Cardiac muscle cell (in vitro differentiated cells and primary cell): ENCODE measurements around the gene CFAP77. TPM values are rescaled to one million over a fixed set of nuclear protein-coding genes. Genes with fewer than 3 reads are reported as not detected.

Experiments used
- DNase-seq, 2 donors: peaks; one replicate each; pipeline versions ENCODE4 v3.0.0 to v3.0.0-alpha.2; 2010 to 2017; ENCODE audit warnings: low read depth in 1 of 2, low spot score in 1 of 2
- H3K27ac ChIP-seq: fragments of 200-600 bp; sonication (generic); 2 replicates; pipeline ENCODE4 v1.5.1; 2016
- H3K27me3 ChIP-seq: fragments of 200-600 bp; sonication (generic); 2 replicates; pipeline ENCODE4 v1.6.0; 2016; ENCODE audit warnings: control low read depth
- H3K36me3 ChIP-seq: fragments of 200-600 bp; sonication (generic); 2 replicates; pipeline ENCODE4 v1.5.1; 2016; ENCODE audit warnings: control low read depth
- H3K4me1 ChIP-seq: fragments of 200-600 bp; sonication (generic); 2 replicates; pipeline ENCODE4 v1.8.1; 2017; ENCODE audit warnings: low read depth, mild to moderate bottlenecking, mixed run types
- H3K4me3 ChIP-seq: fragments of 200-600 bp; sonication (generic); 2 replicates; pipeline ENCODE4 v1.5.1; 2016; ENCODE audit warnings: mild to moderate bottlenecking
- H3K9me3 ChIP-seq: fragments of 200-600 bp; sonication (generic); 2 replicates; pipeline ENCODE4 v1.5.1; 2017; ENCODE audit warnings: low read depth, mild to moderate bottlenecking, control low read depth
- CTCF ChIP-seq: IDR thresholded peaks from 2 replicates; pipeline ENCODE4 v1.5.1; 2012; ENCODE audit warnings: low read depth, mild to moderate bottlenecking, low read length
- polyA plus RNA-seq: library from polyadenylated mRNA; unstranded; fragments of >200 nt; fragmentation: Nextera tagmentation; extraction: Ambion mirVana; gene quantifications from 2 replicates; pipeline ENCODE4 v1.2.1, GENCODE V29; 2016
- total RNA-seq: library from RNA; depleted of rRNA; stranded (reverse); fragments of >200 nt; gene quantifications from 2 replicates; pipeline ENCODE4 v1.2.3, GENCODE V29; 2016

CFAP77 gene
- total and polyA plus RNA-seq, 2 experiments from 2014 or later = 0.46 to 1.5 TPM

DNA sequence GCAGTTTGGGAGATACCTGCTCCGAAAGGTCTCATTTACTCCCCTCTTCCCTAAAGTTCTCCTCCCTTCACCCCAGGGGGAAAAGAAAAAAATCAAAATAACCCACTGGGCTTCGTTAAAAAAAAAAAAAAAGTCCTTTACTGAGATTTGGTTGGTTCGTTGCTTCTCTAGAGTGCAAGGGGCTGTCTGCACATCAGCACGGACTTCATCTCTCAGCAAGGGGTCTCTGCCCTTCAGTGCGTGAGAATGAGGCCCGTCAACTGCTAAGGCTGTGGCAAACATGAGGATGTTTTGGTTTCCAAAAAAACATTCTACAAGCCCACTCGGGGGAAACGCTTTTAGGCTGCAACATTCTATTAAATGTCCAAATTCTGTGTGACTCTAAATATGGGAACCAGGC, 182.4 kb downstream of the CFAP77 start:
- Histone ChIP-seq H3K27me3 (peaks cover 76% of the 10 kb centered on the region), H3K36me3 (peaks cover 5% of the 10 kb centered on the region), H3K4me3 (no peak overlapping the region), H3K4me1 (peaks cover 3% of the 10 kb centered on the region), H3K9me3 (no peaks in the 10 kb centered on the region), H3K27ac (no peak overlapping the region)
- no peak for TF ChIP-seq CTCF
- no peak for DNase-seq

DNA sequence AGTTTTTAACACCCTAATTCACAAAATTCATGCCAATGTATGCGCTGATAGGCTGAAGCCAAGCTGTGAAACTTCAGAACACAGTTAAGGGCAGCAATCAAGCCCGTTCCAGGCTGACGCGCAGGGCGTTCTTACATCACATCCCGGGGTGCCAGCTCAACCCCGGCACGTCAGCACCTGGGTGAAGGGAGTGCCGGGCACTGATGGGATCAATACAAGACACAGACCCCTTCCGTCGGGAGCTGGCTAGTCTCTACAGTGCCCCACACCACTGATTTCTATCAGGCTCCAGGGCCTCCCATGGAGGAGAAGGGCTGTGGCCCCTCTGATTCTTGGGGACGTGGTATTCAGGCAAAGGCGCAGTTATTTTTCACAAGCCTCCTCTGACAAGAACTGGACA, 184.4 kb downstream of the CFAP77 start:
- H3K9me3 ChIP-seq = no peaks in the 10 kb centered on the region
- H3K27ac ChIP-seq = no peak overlapping the region
- no peak overlapping the region for H3K4me3 ChIP-seq
- peaks cover 57% of the 10 kb centered on the region for H3K27me3 ChIP-seq
- peaks cover 5% of the 10 kb centered on the region for H3K36me3 ChIP-seq
- peaks cover 3% of the 10 kb centered on the region for H3K4me1 ChIP-seq
- no peak for TF ChIP-seq CTCF
- DNase-seq = no peak

- DNase-seq = no peak
- no peak for TF ChIP-seq CTCF
- Histone ChIP-seq H3K4me1 (peaks cover 3% of the 10 kb centered on the region), H3K27me3 (peaks cover 48% of the 10 kb centered on the region), H3K36me3 (peaks cover 5% of the 10 kb centered on the region), H3K9me3 (no peaks in the 10 kb centered on the region), H3K4me3 (no peak overlapping the region), H3K27ac (no peak overlapping the region)
Observed at GRCh38 chr9:132595319-132595718, 185.3 kb downstream of the CFAP77 start.

DNA sequence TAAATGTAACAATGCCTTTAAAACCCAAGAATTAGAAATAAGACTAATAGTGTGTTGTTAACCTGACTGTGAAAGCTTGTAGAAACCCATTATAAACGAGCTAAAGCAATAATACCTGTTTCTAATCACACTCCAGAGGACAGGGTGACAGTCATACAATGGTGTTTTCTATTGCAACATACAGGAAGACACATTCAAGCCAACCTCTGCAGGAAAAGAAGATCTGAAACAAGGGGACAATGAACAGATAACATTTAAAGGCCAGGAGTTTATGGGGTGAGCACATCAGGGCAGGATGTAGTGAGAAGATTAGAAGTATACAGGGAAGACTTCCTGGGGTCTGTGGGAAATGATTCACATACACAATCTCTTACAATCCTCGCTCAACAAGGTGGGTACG, 186.2 kb downstream of the CFAP77 start:
- H3K27ac ChIP-seq = no peak overlapping the region
- H3K4me3 ChIP-seq = no peak overlapping the region
- peaks cover 39% of the 10 kb centered on the region for H3K27me3 ChIP-seq
- peaks cover 5% of the 10 kb centered on the region for H3K36me3 ChIP-seq
- DNase-seq = no peak
- TF ChIP-seq CTCF = no peak
- peaks cover 3% of the 10 kb centered on the region for H3K4me1 ChIP-seq
- H3K9me3 ChIP-seq = no peaks in the 10 kb centered on the region

DNA sequence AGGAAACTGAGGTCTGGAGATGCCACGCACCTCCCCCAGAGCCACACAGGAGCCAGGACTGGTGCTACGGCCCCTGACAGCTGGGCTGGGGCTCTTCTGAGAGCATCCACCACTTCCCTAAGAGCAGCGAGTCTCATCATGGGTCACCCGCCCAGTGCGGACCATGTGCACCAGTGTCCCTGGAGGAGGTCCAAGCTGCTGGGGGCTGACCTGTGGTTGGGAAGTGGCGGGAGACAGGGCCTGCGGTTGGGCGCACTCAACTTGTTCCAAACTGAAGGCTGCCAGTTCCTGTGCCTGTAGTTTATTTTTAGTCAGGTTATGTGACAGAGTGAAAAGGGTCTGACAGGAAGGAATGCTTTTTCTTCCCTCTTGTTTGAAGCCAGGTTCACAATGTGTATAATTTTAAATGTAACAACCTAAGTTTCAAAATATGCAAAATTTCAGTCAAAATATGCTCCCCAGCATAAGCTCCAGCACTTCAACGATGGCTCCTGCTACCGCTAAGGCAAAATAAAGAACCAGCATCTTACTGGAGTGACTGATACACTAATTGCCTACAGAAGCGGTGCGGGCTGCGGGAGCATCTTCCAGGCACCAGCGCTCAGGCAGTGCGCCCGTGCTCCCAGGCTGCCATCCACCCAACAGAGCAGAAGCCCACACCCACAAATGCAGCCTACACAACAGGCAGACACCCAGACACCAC, 187.2 kb downstream of the CFAP77 start:
- no peak for TF ChIP-seq CTCF
- Histone ChIP-seq H3K4me3 (no peak overlapping the region), H3K27ac (no peak overlapping the region), H3K27me3 (peaks cover 29% of the 10 kb centered on the region), H3K9me3 (no peaks in the 10 kb centered on the region), H3K36me3 (peaks cover 5% of the 10 kb centered on the region), H3K4me1 (peaks cover 3% of the 10 kb centered on the region)
- peak in 1 of 2 donors; percentile 42 for DNase-seq
